NCI-H2029 treated with DMSO at 0.1 percent for 48 hours (cell line): Measurements from ENCODE around the gene ATP5F1E.
"Not testable (repeated sequence)": the region's sequence is repeated elsewhere in the genome, so short reads cannot be mapped to it uniquely, and the experiment has no call there.

Experiments used
- DNase-seq: peaks from one replicate; lab custom pipeline; 2025; lab: John Stamatoyannopoulos, UW

The ATP5F1E gene

GRCh38 chr20:59019217-59019616, 12.9 kb downstream of the ATP5F1E start, which contains the start of gene TUBB1:
Gene TUBB1, plus strand, starts transcription at chr20:59019429. Its CDS starts 94 bp downstream, at chr20:59019523.
- no peak for DNase-seq

GRCh38 chr20:59018817-59019216, 13.3 kb downstream of the ATP5F1E start:
- no peak for DNase-seq

- no peak for DNase-seq
These were observed 14.5 kb downstream of the ATP5F1E start for GRCh38 chr20:59017493-59018231.

GRCh38 chr20:59016795-59017492, 15.2 kb downstream of the ATP5F1E start:
- no peak for DNase-seq

DNA sequence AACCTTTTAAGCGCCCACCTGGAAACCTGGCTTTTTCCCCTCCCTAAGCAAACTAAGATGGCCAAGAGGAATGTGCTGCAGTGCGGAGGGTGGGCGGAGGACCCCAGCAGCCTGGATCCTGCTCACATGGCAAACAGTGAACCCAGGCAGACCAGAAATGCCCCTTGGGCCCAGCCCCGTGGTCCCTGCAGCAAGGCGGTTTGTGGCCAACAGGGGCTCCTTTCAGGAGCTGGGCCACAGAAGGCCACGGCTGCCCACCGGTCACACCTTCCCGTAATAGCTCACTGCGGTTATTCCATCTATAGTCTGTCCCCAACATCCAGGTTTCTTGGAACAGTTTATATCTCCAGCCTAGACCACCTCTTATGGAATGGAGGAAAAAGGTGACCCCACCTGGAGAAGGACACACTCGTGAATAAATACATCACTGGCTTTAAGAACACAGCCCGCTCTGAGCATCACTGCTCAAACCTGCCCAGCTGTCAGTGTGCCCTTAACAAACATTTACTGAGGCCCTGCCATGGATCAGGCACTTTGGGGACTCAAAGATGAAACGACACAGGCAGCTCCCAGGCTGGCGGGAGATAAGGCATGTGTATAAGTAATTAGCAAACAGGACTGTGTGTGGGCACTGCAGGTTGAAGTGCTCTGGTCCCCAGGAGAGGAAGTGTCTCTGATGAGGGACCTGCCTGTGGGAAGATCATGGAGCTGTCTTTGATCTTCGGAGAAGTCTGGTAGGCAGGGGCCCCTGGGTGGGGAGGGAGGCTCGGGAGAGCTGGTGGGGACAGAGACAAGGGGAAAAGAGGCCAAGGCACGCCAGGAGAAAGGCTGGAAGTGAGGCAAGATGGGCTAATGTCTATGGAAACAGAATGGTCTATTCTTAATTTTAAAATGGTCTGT, 16.1 kb downstream of the ATP5F1E start:
- no peak for DNase-seq

- no peak for DNase-seq
These were observed 16.7 kb downstream of the ATP5F1E start for GRCh38 chr20:59015411-59015810.

GRCh38 chr20:59014680-59015389, 17.3 kb downstream of the ATP5F1E start:
- DNase-seq = no peak

GRCh38 chr20:59013959-59014608, 18.1 kb downstream of the ATP5F1E start:
- no peak for DNase-seq

DNA sequence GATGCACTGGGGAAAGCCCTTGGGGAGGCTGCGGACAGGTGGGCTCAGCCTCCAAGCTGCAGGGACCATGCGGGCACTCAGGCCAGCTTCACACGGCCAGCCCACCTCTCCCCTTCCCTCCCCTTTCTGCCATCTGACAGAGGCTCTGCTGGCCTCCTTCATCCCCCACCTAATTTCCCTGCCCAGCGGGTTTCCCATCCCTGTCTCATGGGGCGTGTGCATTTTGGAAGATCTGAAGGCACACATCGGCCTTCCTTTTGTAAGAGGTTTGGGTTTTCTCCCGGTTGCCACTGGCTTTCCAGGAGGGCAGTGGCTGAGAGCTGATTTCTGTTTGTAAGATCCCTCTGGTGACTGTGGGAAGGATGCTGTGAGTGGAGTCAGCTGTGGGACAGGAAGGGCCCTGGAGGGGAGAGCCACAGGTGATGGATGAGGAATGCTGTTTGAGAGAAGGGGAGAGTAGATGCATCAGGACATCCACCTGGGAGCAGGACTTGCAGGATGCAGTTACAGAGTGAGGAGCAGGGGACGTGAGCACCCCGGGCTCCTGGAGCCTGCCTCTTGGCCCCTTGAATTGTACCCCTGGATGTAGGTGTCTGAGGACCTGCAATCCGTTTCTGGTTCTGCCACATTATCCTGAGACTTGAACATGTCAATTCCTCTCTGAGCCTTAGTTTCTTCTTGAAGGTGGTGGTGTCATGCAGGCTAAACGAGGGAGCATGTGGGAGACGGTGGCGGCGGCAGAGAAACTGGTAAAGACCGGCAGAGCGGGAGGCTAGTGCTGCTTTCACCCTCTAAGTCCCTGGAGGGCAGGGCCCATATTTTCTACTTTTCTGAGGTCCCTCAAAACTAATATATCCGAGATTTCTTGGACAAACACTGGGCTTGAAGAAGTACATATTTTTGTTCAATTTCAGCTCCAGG, 18.8 kb downstream of the ATP5F1E start:
- DNase-seq = no peak

- DNase-seq = not testable (repeated sequence)
These were observed 20.3 kb downstream of the ATP5F1E start for GRCh38 chr20:59011874-59012157.

DNA sequence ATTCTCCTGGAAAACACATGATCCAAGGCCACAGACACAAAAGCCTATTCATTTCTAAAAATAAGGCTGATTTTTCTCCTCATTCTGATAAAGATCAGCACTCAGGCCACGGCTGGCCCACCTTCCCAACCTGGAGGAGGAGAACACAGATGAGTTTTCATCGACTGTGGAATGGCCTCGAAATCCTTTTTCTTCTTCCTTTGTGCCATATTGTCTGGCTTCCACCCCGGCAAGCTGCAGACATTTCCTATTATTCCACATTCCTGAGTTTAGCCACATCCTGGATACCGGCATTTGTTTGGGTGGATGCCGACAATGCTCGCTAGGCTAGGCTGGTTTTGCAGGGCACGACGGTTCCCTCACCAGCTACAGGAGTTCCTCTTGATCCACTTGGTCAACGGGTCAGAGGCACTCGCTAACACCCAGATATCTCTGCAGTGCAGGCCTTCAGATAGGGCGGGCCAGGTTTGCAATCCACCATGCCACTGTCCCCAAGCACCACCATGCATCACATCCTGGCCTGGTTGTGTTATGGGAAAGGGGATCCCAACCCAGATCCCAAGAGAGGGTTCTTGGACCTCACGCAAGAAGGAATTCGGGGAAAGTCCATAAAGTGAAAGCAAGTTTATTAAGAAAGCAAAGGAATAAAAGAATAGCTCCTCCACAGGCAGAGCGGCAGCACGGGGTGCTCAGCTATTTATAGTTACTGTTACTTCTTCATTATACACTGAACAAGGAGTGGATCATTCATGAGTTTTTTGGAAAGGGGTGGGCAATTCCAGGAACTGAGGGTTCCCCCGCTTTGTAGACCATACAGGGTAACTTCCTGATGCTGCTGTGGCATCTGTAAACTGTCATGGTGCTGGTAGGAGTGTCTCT, 20.9 kb downstream of the ATP5F1E start:
- no peak for DNase-seq

- peak; percentile 68 for DNase-seq
These were observed 21.7 kb downstream of the ATP5F1E start for GRCh38 chr20:59010321-59010994.

DNA sequence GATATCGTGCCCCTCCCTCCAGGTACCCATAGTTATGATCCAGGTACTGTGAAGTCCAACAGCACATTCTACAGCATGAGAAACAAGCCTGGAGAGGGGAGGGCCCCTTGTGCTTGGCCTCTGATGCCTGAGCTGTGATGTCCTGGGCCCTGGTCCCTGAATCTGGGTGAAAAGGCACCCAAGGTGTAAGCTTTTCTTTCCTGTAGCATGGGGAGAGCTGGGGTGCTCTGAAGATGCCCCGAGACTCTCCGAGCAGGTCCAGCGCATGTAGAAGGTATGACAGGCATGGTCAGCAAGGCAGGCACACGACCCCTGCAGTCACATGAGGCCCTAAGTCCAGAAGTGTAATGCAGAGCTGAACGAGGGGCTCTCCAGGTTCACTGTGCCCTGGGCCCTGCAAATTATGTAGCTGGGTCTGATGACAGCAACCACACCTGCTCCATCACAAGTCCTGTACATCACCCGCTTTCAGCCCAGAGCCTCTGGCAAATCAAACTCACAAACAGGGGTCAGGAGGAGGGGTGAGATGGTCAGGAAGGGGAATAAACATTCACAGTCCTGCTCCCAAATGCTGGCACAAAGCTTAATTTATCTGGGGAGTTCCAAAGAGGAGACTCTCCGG, 23.3 kb downstream of the ATP5F1E start:
- DNase-seq = no peak

- no peak for DNase-seq
These were observed 24.2 kb downstream of the ATP5F1E start for GRCh38 chr20:59007665-59008511.

GRCh38 chr20:59006864-59007664, 25.1 kb downstream of the ATP5F1E start, which contains the start of gene CTSZ:
Gene CTSZ, minus strand, starts transcription at chr20:59007254. Its CDS starts 126 bp downstream, at chr20:59007128.
- DNase-seq = no peak

DNA sequence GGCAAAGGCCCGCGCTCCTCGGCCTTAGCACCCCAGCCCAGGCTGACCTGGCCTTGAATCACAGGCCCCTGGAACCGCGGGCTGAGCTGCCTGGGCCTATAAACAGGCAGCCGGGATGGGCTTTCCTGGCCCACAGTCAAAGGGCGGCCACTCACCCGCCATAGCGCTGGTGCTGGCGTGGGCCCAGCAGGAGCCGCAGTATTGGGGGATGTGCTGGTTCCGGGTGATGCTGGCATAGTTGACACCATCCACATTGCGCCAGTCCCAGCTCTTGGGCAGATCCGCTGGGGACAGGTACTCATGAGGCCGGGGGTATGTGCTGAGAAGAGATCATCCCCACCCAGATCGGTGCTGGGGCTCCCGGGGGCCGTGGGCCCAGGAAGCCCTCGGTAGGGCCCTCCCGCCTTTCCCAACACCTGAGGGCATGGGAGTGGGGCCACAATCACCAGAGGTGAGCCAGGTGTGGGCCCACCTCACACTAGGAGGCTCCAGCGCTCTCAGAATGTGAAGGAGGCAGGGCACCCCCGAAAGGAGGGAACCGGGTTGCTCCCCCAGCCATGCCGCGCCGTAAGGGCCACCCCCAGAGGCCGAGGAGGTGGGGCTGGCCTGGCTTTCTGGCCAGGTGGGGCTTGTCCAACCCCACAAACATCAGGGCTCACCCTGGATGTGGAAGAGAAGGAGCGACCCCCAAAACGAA, 25.8 kb downstream of the ATP5F1E start:
- no peak for DNase-seq
